ENCODE results near the gene JMJD1C. TPM values are rescaled to one million over a fixed set of nuclear protein-coding genes. Genes with fewer than 3 reads are reported as not detected.

JMJD1C gene
- total RNA-seq, 1 donor from 2014 or later = 143 TPM

DNA sequence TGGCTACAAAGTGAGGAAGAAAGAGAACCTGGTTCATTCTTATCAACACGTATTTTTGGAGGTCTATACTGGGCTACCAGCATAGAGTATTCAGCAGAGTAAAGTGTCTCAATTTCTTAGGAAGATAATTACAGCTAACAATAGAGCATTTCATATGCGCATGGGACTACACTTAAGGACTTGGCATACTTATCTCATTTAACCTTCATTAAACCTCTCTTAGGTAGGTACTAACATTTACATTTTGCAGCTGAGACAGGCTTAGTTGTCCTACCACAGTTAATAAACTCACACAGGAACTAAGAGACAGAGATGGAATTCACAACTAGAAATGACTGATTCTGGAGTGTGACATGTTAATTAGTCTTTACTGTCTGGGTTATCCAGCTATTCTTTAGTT is 266.1 kb downstream of the JMJD1C start:
- H3K4me3 Mint-ChIP-seq = no peak overlapping the region
- H3K27ac Mint-ChIP-seq = no peak overlapping the region
- Histone ChIP-seq H3K4me1 (peaks cover 15% of the 10 kb centered on the region), H3K9ac (no peak overlapping the region), H3K4me3 (no peak overlapping the region), H3K36me3 (peaks cover 10% of the 10 kb centered on the region), H3K4me2 (peak overlapping the region; percentile 48), H3F3A (ENCODE audit: low read depth) (peaks cover 15% of the 10 kb centered on the region), H2AFZ (replicated peaks) (no peak overlapping the region), H3K27me3 (no peaks in the 10 kb centered on the region), H3K9me3 (ENCODE audit: low read depth) (no peaks in the 10 kb centered on the region), H3K27ac (peak overlapping the region; percentile 35), H4K20me1 (ENCODE audit: low read depth) (peaks cover 14% of the 10 kb centered on the region), H3K79me2 (ENCODE audit: low read depth) (peaks cover 35% of the 10 kb centered on the region)
- peaks cover 3% of the 10 kb centered on the region for H3K4me1 Mint-ChIP-seq
- H3K27me3 Mint-ChIP-seq (ENCODE audit: insufficient read depth, low read depth) = no peaks in the 10 kb centered on the region
- TF ChIP-seq, protein P1, sequence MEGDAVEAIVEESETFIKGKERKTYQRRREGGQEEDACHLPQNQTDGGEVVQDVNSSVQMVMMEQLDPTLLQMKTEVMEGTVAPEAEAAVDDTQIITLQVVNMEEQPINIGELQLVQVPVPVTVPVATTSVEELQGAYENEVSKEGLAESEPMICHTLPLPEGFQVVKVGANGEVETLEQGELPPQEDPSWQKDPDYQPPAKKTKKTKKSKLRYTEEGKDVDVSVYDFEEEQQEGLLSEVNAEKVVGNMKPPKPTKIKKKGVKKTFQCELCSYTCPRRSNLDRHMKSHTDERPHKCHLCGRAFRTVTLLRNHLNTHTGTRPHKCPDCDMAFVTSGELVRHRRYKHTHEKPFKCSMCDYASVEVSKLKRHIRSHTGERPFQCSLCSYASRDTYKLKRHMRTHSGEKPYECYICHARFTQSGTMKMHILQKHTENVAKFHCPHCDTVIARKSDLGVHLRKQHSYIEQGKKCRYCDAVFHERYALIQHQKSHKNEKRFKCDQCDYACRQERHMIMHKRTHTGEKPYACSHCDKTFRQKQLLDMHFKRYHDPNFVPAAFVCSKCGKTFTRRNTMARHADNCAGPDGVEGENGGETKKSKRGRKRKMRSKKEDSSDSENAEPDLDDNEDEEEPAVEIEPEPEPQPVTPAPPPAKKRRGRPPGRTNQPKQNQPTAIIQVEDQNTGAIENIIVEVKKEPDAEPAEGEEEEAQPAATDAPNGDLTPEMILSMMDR (IDR thresholded peaks at IDR 0.05) = no peak
- TF ChIP-seq EZH2 (IDR thresholded peaks at IDR 0.05) (no peak), EZH2phosphoT487 (IDR thresholded peaks at IDR 0.05) (no peak)
- no peak for DNase-seq (ENCODE audit: low spot score)
- H3K9me3 Mint-ChIP-seq = no peaks in the 10 kb centered on the region
- peaks cover 23% of the 10 kb centered on the region for H3K36me3 Mint-ChIP-seq

DNA sequence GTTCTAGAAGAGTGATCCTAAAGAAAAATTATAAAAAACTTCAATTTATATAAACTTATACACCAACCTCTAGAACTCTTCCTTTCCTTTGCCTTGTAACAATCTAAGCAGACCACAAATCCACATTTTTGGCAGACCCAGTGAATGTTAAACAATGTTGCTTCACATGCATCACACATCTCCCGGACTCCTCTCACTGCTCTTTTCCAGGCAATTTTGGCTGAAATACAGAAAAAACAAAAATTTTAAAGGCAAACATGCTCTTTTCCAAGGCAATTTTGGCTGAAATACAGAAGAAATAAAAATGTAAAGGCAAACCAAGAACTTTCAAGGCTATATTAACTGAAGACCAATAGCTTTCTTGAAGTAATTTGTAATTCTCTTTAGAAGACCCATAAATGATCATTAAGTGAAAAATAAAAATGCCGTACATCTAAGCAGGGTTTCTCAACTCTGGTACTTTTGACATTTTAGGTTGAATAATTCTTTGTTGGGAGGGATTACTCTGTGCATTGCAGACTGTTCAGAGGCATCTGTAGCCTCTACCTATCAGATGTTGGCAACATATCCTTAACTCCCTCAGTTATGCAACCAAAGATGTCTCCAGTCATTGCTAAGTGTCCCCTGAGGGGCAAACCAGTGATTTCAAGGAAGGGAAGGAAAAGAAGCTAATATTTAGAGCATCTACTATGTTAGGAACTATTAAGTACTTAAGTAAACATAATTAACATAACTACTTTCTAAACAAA is 268.3 kb downstream of the JMJD1C start:
- H3K4me2 ChIP-seq = no peak overlapping the region
- H3F3A ChIP-seq (ENCODE audit: low read depth) = peaks cover 15% of the 10 kb centered on the region
- H3K4me3 ChIP-seq = no peak overlapping the region
- H3K9me3 ChIP-seq (ENCODE audit: low read depth) = no peaks in the 10 kb centered on the region
- Mint-ChIP-seq H3K27me3 (ENCODE audit: insufficient read depth, low read depth) (no peaks in the 10 kb centered on the region), H3K4me3 (no peak overlapping the region), H3K9me3 (no peaks in the 10 kb centered on the region), H3K27ac (no peak overlapping the region), H3K4me1 (peaks cover 3% of the 10 kb centered on the region), H3K36me3 (peaks cover 33% of the 10 kb centered on the region)
- no peak overlapping the region for H3K27ac ChIP-seq
- no peak for DNase-seq (ENCODE audit: low spot score)
- H3K9ac ChIP-seq = no peak overlapping the region
- H3K79me2 ChIP-seq (ENCODE audit: low read depth) = peaks cover 17% of the 10 kb centered on the region
- peaks cover 10% of the 10 kb centered on the region for H4K20me1 ChIP-seq (ENCODE audit: low read depth)
- no peak for TF ChIP-seq EZH2phosphoT487 (IDR thresholded peaks at IDR 0.05)
- TF ChIP-seq, protein P1 (IDR thresholded peaks at IDR 0.05) = no peak
- no peak for TF ChIP-seq EZH2 (IDR thresholded peaks at IDR 0.05)
- peaks cover 15% of the 10 kb centered on the region for H3K4me1 ChIP-seq
- H3K27me3 ChIP-seq = no peaks in the 10 kb centered on the region
- H3K36me3 ChIP-seq = peaks cover 29% of the 10 kb centered on the region
- no peak overlapping the region for H2AFZ ChIP-seq (replicated peaks)

GRCh38 chr10:63192826-63193225 is 273.0 kb downstream of the JMJD1C start:
- Mint-ChIP-seq H3K27me3 (ENCODE audit: insufficient read depth, low read depth) (no peaks in the 10 kb centered on the region), H3K27ac (no peak overlapping the region), H3K9me3 (no peaks in the 10 kb centered on the region), H3K4me3 (no peak overlapping the region), H3K36me3 (peaks cover 40% of the 10 kb centered on the region), H3K4me1 (no peaks in the 10 kb centered on the region)
- Histone ChIP-seq H3K4me2 (no peak overlapping the region), H3K27me3 (no peaks in the 10 kb centered on the region), H3K4me1 (no peaks in the 10 kb centered on the region), H3K9ac (no peak overlapping the region), H3K79me2 (ENCODE audit: low read depth) (no peaks in the 10 kb centered on the region), H4K20me1 (ENCODE audit: low read depth) (no peaks in the 10 kb centered on the region), H3K36me3 (peaks cover 37% of the 10 kb centered on the region), H3K4me3 (no peak overlapping the region), H2AFZ (replicated peaks) (no peak overlapping the region), H3K9me3 (ENCODE audit: low read depth) (no peaks in the 10 kb centered on the region), H3F3A (ENCODE audit: low read depth) (no peaks in the 10 kb centered on the region), H3K27ac (no peak overlapping the region)
- TF ChIP-seq EZH2 (IDR thresholded peaks at IDR 0.05) (no peak), EZH2phosphoT487 (IDR thresholded peaks at IDR 0.05) (no peak)
- TF ChIP-seq, protein P1 (IDR thresholded peaks at IDR 0.05) = no peak
- no peak for DNase-seq (ENCODE audit: low spot score)
